ENCODE data around the gene BMPER.

DNA sequence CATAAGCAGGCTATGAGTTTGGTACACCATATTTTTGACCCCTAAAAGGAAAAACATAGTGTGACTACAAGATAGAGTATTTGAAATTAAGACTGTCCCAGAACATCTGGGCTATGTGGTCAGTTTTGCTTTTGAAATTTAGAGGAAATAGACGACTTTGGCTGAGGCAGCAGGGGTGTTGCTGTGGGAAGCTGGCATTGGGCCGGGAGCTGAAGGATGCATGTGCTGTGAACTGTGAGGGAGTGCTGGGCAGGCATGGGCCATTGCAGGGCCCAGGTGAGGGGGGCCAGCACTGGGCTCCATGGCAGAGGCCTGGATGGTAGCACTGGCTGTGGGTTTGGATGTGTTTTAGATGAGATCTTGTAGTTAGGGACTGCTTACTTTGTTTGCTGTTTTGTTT, 168.3 kb downstream of the BMPER start:
- TF ChIP-seq FOXP2 (optimal IDR thresholded peaks at IDR 0.05; ENCODE audit: borderline replicate concordance, extremely low read depth, extremely low read length, insufficient read depth) (no peak), TAF1 (IDR thresholded peaks at IDR 0.05; ENCODE audit: borderline replicate concordance, insufficient read depth, low read length) (no peak), POLR2AphosphoS5 (IDR thresholded peaks at IDR 0.05; ENCODE audit: low read depth, low read length) (no peak), SIN3A (IDR thresholded peaks at IDR 0.05; ENCODE audit: borderline replicate concordance, insufficient read depth, low read length) (no peak)
- TF ChIP-seq, protein P1, sequence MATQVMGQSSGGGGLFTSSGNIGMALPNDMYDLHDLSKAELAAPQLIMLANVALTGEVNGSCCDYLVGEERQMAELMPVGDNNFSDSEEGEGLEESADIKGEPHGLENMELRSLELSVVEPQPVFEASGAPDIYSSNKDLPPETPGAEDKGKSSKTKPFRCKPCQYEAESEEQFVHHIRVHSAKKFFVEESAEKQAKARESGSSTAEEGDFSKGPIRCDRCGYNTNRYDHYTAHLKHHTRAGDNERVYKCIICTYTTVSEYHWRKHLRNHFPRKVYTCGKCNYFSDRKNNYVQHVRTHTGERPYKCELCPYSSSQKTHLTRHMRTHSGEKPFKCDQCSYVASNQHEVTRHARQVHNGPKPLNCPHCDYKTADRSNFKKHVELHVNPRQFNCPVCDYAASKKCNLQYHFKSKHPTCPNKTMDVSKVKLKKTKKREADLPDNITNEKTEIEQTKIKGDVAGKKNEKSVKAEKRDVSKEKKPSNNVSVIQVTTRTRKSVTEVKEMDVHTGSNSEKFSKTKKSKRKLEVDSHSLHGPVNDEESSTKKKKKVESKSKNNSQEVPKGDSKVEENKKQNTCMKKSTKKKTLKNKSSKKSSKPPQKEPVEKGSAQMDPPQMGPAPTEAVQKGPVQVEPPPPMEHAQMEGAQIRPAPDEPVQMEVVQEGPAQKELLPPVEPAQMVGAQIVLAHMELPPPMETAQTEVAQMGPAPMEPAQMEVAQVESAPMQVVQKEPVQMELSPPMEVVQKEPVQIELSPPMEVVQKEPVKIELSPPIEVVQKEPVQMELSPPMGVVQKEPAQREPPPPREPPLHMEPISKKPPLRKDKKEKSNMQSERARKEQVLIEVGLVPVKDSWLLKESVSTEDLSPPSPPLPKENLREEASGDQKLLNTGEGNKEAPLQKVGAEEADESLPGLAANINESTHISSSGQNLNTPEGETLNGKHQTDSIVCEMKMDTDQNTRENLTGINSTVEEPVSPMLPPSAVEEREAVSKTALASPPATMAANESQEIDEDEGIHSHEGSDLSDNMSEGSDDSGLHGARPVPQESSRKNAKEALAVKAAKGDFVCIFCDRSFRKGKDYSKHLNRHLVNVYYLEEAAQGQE (IDR thresholded peaks at IDR 0.05; ENCODE audit: insufficient read depth in 1 of 2, low read depth in 2 of 2, low read length in 2 of 2) = no peak
